Measurements from ENCODE around the gene TMEM59L. TPM values are rescaled to one million over a fixed set of nuclear protein-coding genes. Genes with fewer than 3 reads are reported as not detected.

TMEM59L gene
- total RNA-seq, 1 experiment from 2014 or later = 2.4 TPM

DNA sequence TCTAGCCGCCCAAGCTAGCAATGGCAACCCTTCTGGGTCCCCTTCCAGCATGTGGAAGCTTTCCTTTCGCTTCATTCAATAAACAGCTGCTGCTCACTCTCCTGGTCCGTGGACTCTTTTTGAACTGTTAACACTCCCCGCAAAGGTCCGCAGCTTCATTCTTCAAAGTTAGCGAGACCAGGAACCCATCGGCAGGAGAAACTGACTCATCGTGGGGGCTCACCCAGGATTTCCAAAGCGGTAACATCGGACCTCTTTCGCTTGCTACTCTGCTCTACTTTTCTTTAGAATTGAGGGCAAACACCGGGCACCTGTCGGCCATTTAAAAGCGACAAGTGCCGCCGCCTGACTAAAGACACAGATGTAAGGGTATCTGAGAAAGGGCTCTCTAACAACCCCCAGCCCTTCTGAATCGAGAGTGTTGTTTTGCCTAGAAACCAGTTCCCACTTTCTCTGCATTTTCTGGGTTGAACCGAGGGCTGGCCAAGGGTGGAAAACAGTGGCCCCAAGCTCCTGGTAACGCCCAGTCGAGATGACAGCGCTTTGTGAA lies 35.2 kb upstream of the TMEM59L start:
- Histone ChIP-seq H3K9me3 (ENCODE audit: control insufficient read depth, insufficient read depth, low read depth, low read length) (no peaks in the 10 kb centered on the region), H3K27me3 (ENCODE audit: control insufficient read depth, insufficient read depth, low read length) (no peaks in the 10 kb centered on the region), H3K27ac (ENCODE audit: low read length) (no peak overlapping the region), H3K36me3 (ENCODE audit: control insufficient read depth, insufficient read depth, low read length) (no peaks in the 10 kb centered on the region), H3K4me1 (ENCODE audit: control insufficient read depth, insufficient read depth, low read length) (peaks cover 7% of the 10 kb centered on the region), H3K4me3 (ENCODE audit: low read depth in 2 of 2, low read length in 2 of 2) (no peak overlapping the region)
- POLR2A ChIA-PET = no interaction called here
- BruUV-seq (replicated peaks) = no TSS peak
- in situ Hi-C loops (cut with HindIII; ENCODE audit: low pct_unique_long_range_greater_than_20kb, low sequenced_read_pairs) (no loop called here), intact Hi-C loops (cut with micrococcal nuclease; ENCODE audit: unreplicated experiment) (no loop called here)
- ATAC-seq (no peak), DNase-seq (ENCODE audit: low read depth, low spot score) (no peak)
- TF ChIP-seq SIN3A (IDR thresholded peaks at IDR 0.05; ENCODE audit: borderline replicate concordance, insufficient read depth, low read depth, low read length) = no peak
- TF ChIP-seq POLR2AphosphoS5 (IDR thresholded peaks at IDR 0.05; ENCODE audit: low read depth, low read length) = no peak
- TF ChIP-seq TCF7L2 (IDR thresholded peaks at IDR 0.05; ENCODE audit: low read depth, low read length) = no peak
- TF ChIP-seq, protein P1, sequence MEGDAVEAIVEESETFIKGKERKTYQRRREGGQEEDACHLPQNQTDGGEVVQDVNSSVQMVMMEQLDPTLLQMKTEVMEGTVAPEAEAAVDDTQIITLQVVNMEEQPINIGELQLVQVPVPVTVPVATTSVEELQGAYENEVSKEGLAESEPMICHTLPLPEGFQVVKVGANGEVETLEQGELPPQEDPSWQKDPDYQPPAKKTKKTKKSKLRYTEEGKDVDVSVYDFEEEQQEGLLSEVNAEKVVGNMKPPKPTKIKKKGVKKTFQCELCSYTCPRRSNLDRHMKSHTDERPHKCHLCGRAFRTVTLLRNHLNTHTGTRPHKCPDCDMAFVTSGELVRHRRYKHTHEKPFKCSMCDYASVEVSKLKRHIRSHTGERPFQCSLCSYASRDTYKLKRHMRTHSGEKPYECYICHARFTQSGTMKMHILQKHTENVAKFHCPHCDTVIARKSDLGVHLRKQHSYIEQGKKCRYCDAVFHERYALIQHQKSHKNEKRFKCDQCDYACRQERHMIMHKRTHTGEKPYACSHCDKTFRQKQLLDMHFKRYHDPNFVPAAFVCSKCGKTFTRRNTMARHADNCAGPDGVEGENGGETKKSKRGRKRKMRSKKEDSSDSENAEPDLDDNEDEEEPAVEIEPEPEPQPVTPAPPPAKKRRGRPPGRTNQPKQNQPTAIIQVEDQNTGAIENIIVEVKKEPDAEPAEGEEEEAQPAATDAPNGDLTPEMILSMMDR (IDR thresholded peaks at IDR 0.05) = no peak
- TF ChIP-seq, protein P2, sequence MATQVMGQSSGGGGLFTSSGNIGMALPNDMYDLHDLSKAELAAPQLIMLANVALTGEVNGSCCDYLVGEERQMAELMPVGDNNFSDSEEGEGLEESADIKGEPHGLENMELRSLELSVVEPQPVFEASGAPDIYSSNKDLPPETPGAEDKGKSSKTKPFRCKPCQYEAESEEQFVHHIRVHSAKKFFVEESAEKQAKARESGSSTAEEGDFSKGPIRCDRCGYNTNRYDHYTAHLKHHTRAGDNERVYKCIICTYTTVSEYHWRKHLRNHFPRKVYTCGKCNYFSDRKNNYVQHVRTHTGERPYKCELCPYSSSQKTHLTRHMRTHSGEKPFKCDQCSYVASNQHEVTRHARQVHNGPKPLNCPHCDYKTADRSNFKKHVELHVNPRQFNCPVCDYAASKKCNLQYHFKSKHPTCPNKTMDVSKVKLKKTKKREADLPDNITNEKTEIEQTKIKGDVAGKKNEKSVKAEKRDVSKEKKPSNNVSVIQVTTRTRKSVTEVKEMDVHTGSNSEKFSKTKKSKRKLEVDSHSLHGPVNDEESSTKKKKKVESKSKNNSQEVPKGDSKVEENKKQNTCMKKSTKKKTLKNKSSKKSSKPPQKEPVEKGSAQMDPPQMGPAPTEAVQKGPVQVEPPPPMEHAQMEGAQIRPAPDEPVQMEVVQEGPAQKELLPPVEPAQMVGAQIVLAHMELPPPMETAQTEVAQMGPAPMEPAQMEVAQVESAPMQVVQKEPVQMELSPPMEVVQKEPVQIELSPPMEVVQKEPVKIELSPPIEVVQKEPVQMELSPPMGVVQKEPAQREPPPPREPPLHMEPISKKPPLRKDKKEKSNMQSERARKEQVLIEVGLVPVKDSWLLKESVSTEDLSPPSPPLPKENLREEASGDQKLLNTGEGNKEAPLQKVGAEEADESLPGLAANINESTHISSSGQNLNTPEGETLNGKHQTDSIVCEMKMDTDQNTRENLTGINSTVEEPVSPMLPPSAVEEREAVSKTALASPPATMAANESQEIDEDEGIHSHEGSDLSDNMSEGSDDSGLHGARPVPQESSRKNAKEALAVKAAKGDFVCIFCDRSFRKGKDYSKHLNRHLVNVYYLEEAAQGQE (IDR thresholded peaks at IDR 0.05; ENCODE audit: insufficient read depth in 1 of 2, low read depth in 2 of 2, low read length in 1 of 2) = no peak
- CTCF ChIA-PET = no interaction called here

- POLR2A ChIA-PET = no interaction called here
These were observed 32.4 kb upstream of the TMEM59L start for GRCh38 chr19:18580311-18580710.

More at GRCh38 chr19:18580311-18580710, 32.4 kb upstream of the TMEM59L start:
- BruUV-seq (replicated peaks) = no TSS peak
- Histone ChIP-seq H3K36me3 (ENCODE audit: control insufficient read depth, insufficient read depth, low read length) (no peaks in the 10 kb centered on the region), H3K27ac (ENCODE audit: low read length) (no peak overlapping the region), H3K4me1 (ENCODE audit: control insufficient read depth, insufficient read depth, low read length) (no peaks in the 10 kb centered on the region), H3K9me3 (ENCODE audit: control insufficient read depth, insufficient read depth, low read depth, low read length) (no peaks in the 10 kb centered on the region), H3K27me3 (ENCODE audit: control insufficient read depth, insufficient read depth, low read length) (no peaks in the 10 kb centered on the region), H3K4me3 (ENCODE audit: low read depth in 2 of 2, low read length in 2 of 2) (no peak overlapping the region)
- TF ChIP-seq POLR2AphosphoS5 (IDR thresholded peaks at IDR 0.05; ENCODE audit: low read depth, low read length) (no peak), TCF7L2 (IDR thresholded peaks at IDR 0.05; ENCODE audit: low read depth, low read length) (no peak), SIN3A (IDR thresholded peaks at IDR 0.05; ENCODE audit: borderline replicate concordance, insufficient read depth, low read depth, low read length) (no peak)
- TF ChIP-seq, protein P2 (IDR thresholded peaks at IDR 0.05; ENCODE audit: insufficient read depth in 1 of 2, low read depth in 2 of 2, low read length in 1 of 2) = no peak
- TF ChIP-seq, protein P1 (IDR thresholded peaks at IDR 0.05) = no peak
- in situ Hi-C loops (cut with HindIII; ENCODE audit: low pct_unique_long_range_greater_than_20kb, low sequenced_read_pairs) (no loop called here), intact Hi-C loops (cut with micrococcal nuclease; ENCODE audit: unreplicated experiment) (no loop called here)
- ATAC-seq (no peak), DNase-seq (ENCODE audit: low read depth, low spot score) (no peak)
- CTCF ChIA-PET = interaction anchor here (1.0 kb wide), 1 partner anchor 9 kb away, joined by 5 read pairs; the partner anchor contains the start of gene REX1BD

Data from Panc1 (cell line).